ENCODE results near the gene ABLIM1. TPM values are rescaled to one million over a fixed set of nuclear protein-coding genes. Genes with fewer than 3 reads are reported as not detected.

Gene ABLIM1
- polyA plus RNA-seq, 3 donors = 0.33 to 0.91 (median 0.57) TPM

DNA sequence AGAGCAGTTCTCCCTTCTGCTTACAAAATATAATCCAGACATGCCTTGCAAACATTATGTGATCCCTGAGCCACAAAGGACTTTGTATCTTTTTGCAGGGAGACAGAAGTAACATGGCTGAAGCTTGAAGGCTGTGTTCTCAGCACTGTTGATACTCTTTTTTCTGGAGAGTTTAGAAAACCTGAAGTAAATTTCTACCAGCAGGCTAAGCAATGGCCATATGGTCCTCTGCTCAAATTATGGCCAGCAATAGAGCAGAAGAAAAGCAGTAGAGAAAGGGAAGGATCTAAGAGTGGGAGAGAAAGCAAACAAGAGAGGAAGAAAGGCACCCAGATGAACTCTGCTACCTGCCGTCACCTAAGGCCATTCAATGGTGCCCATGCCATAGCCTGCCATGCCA, 98.4 kb downstream of the ABLIM1 start:
- no peak for DNase-seq
- H3K9me3 ChIP-seq (replicated peaks in 1 of 2; ENCODE audit: control insufficient read depth in 1 of 2, insufficient read depth in 1 of 2, low read length in 2 of 2) = peaks cover 7 to 15% of the 10 kb centered on the region in 2 donors
- no peak overlapping the region for H3K9ac ChIP-seq (ENCODE audit: insufficient read depth, low read length, poor library complexity, severe bottlenecking)
- no peak overlapping the region for H3K4me2 ChIP-seq (replicated peaks; ENCODE audit: extremely low read depth, low read length, poor library complexity, severe bottlenecking)
- TF ChIP-seq, protein P1, sequence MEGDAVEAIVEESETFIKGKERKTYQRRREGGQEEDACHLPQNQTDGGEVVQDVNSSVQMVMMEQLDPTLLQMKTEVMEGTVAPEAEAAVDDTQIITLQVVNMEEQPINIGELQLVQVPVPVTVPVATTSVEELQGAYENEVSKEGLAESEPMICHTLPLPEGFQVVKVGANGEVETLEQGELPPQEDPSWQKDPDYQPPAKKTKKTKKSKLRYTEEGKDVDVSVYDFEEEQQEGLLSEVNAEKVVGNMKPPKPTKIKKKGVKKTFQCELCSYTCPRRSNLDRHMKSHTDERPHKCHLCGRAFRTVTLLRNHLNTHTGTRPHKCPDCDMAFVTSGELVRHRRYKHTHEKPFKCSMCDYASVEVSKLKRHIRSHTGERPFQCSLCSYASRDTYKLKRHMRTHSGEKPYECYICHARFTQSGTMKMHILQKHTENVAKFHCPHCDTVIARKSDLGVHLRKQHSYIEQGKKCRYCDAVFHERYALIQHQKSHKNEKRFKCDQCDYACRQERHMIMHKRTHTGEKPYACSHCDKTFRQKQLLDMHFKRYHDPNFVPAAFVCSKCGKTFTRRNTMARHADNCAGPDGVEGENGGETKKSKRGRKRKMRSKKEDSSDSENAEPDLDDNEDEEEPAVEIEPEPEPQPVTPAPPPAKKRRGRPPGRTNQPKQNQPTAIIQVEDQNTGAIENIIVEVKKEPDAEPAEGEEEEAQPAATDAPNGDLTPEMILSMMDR (IDR thresholded peaks at IDR 0.05) = no peak
- no peaks in the 10 kb centered on the region for H3K36me3 Mint-ChIP-seq
- H3K4me3 Mint-ChIP-seq = no peak overlapping the region
- H3K27ac Mint-ChIP-seq = no peak overlapping the region
- peaks cover 7 to 18% (median 14%) of the 10 kb centered on the region in 7 donors for H3K9me3 Mint-ChIP-seq
- no peaks in the 10 kb centered on the region for H3K27me3 ChIP-seq (ENCODE audit: control insufficient read depth in 2 of 2, insufficient read depth in 2 of 2, low read length in 2 of 2)
- 90% methylated on average over 1 of the region's 1 CpG for WGBS (ENCODE audit: insufficient coverage)
- no peaks in the 10 kb centered on the region for H3K4me1 Mint-ChIP-seq
- no peaks in the 10 kb centered on the region for H3K79me2 ChIP-seq (ENCODE audit: insufficient read depth, low read length)
- H4K20me1 ChIP-seq (ENCODE audit: insufficient read depth, low read length) = no peaks in the 10 kb centered on the region
- no peak overlapping the region for H2AFZ ChIP-seq (ENCODE audit: insufficient read depth, low read depth, low read length, poor library complexity, severe bottlenecking)
- intact Hi-C loops (cut with micrococcal nuclease) = loop anchor here in 1 of 2 donors (10.0 kb wide), 1 partner anchor 225 kb away; no protein-coding TSS in a partner anchor
- H3K27me3 Mint-ChIP-seq (ENCODE audit: low read depth in 3 of 3) = peaks cover 0 to 4% (median 2%) of the 10 kb centered on the region in 3 donors
- no peaks in the 10 kb centered on the region for H3K36me3 ChIP-seq (replicated peaks in 1 of 2; ENCODE audit: control insufficient read depth in 1 of 2, insufficient read depth in 2 of 2, low read length in 2 of 2)
- H3K27ac ChIP-seq (ENCODE audit: low read depth in 1 of 2, low read length in 2 of 2) = no peak overlapping the region
- H3K4me3 ChIP-seq (replicated peaks in 1 of 3; ENCODE audit: low read depth in 2 of 3, low read length in 3 of 3) = no peak overlapping the region
- H3K4me1 ChIP-seq (ENCODE audit: control insufficient read depth in 1 of 2, insufficient read depth in 2 of 2, low read length in 2 of 2) = no peaks in the 10 kb centered on the region

DNA sequence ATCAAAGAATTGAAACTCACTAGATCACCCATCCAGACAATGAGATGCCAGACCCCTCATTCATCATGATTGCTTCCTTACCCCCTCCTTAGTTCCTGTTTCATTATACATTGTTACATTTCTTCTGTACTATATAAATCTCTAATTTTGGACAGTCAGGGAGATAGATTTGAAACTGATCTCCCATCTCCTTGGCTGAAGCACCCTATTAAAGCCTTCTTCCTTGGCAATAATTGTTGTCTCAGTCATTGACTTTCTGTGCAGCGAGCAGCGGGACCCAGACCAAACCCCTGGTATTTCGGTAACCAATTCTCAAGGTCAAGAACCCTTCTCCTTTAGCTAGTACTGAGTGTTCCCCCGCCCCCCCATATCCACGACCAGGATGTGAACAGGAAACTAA, 100.2 kb downstream of the ABLIM1 start:
- peaks cover 7 to 18% (median 14%) of the 10 kb centered on the region in 7 donors for H3K9me3 Mint-ChIP-seq
- H3K36me3 Mint-ChIP-seq = no peaks in the 10 kb centered on the region
- no peak overlapping the region for H3K4me2 ChIP-seq (replicated peaks; ENCODE audit: extremely low read depth, low read length, poor library complexity, severe bottlenecking)
- no peak for DNase-seq
- no peaks in the 10 kb centered on the region for H3K4me1 ChIP-seq (ENCODE audit: control insufficient read depth in 1 of 2, insufficient read depth in 2 of 2, low read length in 2 of 2)
- 92% methylated on average over 2 of the region's 5 CpGs for WGBS (ENCODE audit: insufficient coverage)
- H3K27me3 Mint-ChIP-seq (ENCODE audit: low read depth in 3 of 3) = peaks cover 0 to 4% (median 2%) of the 10 kb centered on the region in 3 donors
- H2AFZ ChIP-seq (ENCODE audit: insufficient read depth, low read depth, low read length, poor library complexity, severe bottlenecking) = no peak overlapping the region
- H4K20me1 ChIP-seq (ENCODE audit: insufficient read depth, low read length) = no peaks in the 10 kb centered on the region
- intact Hi-C loops (cut with micrococcal nuclease) = loop anchor here in 1 of 2 donors (10.0 kb wide), 1 partner anchor 227 kb away; no protein-coding TSS in a partner anchor
- H3K27ac Mint-ChIP-seq = no peak overlapping the region
- H3K4me3 ChIP-seq (replicated peaks in 1 of 3; ENCODE audit: low read depth in 2 of 3, low read length in 3 of 3) = no peak overlapping the region
- TF ChIP-seq, protein P1 (IDR thresholded peaks at IDR 0.05) = no peak
- H3K79me2 ChIP-seq (ENCODE audit: insufficient read depth, low read length) = no peaks in the 10 kb centered on the region
- no peaks in the 10 kb centered on the region for H3K36me3 ChIP-seq (replicated peaks in 1 of 2; ENCODE audit: control insufficient read depth in 1 of 2, insufficient read depth in 2 of 2, low read length in 2 of 2)
- H3K4me1 Mint-ChIP-seq = no peaks in the 10 kb centered on the region
- H3K9ac ChIP-seq (ENCODE audit: insufficient read depth, low read length, poor library complexity, severe bottlenecking) = no peak overlapping the region
- no peaks in the 10 kb centered on the region for H3K27me3 ChIP-seq (ENCODE audit: control insufficient read depth in 2 of 2, insufficient read depth in 2 of 2, low read length in 2 of 2)
- H3K27ac ChIP-seq (ENCODE audit: low read depth in 1 of 2, low read length in 2 of 2) = no peak overlapping the region
- no peak overlapping the region for H3K4me3 Mint-ChIP-seq
- peaks cover 7 to 15% of the 10 kb centered on the region in 2 donors for H3K9me3 ChIP-seq (replicated peaks in 1 of 2; ENCODE audit: control insufficient read depth in 1 of 2, insufficient read depth in 1 of 2, low read length in 2 of 2)

Data from CD14-positive monocyte (primary cell).